ENCODE measurements around the gene SIGLEC6.

GRCh38 chr19:51469162-51469561, 62.3 kb downstream of the SIGLEC6 start:
- no peak for TF ChIP-seq TAF1 (IDR thresholded peaks at IDR 0.05; ENCODE audit: low read depth, low read length)
- TF ChIP-seq POLR2A (IDR thresholded peaks at IDR 0.05; ENCODE audit: low read depth, low read length), result no peak
- no peak for TF ChIP-seq POLR2AphosphoS5 (IDR thresholded peaks at IDR 0.05; ENCODE audit: low read depth, low read length)
- no peak for TF ChIP-seq POU2F2 (IDR thresholded peaks at IDR 0.05; ENCODE audit: low read depth, low read length)
